ACC112 (cell line): ENCODE results near the gene FAM110C.
"Not testable (repeated sequence)": the region's sequence is repeated elsewhere in the genome, so short reads cannot be mapped to it uniquely, and the experiment has no call there.

Experiments
- H2AFZ ChIP-seq: fragments of 200-600 bp; sonication (generic); one replicate; pipeline ENCODE4 v1.6.0; 2017; ENCODE audit warnings: antibody characterized with exemption, low read length; ENCODE audit not compliant: unreplicated experiment
- H3K27ac ChIP-seq: fragments of 200-600 bp; sonication (generic); 2 replicates; pipeline ENCODE4 v1.5.1; 2014; ENCODE audit warnings: low read depth, mild to moderate bottlenecking, antibody characterized with exemption, low read length, moderate library complexity
- H3K27me3 ChIP-seq: fragments of 200-600 bp; sonication (generic); 2 replicates; pipeline ENCODE4 v1.6.1; 2014; ENCODE audit warnings: mild to moderate bottlenecking, antibody characterized with exemption, low read length, moderate library complexity, mixed read lengths; ENCODE audit not compliant: insufficient read depth
- H3K36me3 ChIP-seq: fragments of 200-600 bp; sonication (generic); 2 replicates; pipeline ENCODE4 v1.6.1; 2016; ENCODE audit warnings: mild to moderate bottlenecking, antibody characterized with exemption, low read length, moderate library complexity, mixed read lengths; ENCODE audit not compliant: insufficient read depth
- H3K4me1 ChIP-seq: fragments of 200-600 bp; sonication (generic); one replicate; pipeline ENCODE4 v1.6.1; 2016; ENCODE audit warnings: low read length, mixed read lengths; ENCODE audit not compliant: insufficient read depth, unreplicated experiment, control insufficient read depth
- H3K4me3 ChIP-seq: fragments of 200-600 bp; sonication (generic); 2 replicates; pipeline ENCODE4 v1.5.1; 2014; ENCODE audit warnings: mild to moderate bottlenecking, low read depth, low read length
- H3K79me2 ChIP-seq: fragments of 200-600 bp; sonication (generic); one replicate; pipeline ENCODE4 v1.6.0; 2016; ENCODE audit warnings: low read length; ENCODE audit not compliant: control insufficient read depth, unreplicated experiment, insufficient read depth

FAM110C gene

GRCh38 chr2:24591-24990 is 21.7 kb downstream of the FAM110C start:
- H3K36me3 ChIP-seq, H2AFZ ChIP-seq, H3K4me1 ChIP-seq, H3K27ac ChIP-seq, H3K4me3 ChIP-seq, H3K79me2 ChIP-seq, H3K27me3 ChIP-seq: not testable (repeated sequence)

GRCh38 chr2:24107-24506 is 22.2 kb downstream of the FAM110C start:
- Histone ChIP-seq H2AFZ (no peak overlapping the region), H3K27me3 (0 out of 2 replicates have a peak, but pooled peaks cover 3% of the 10 kb centered on the region), H3K4me1 (no peaks in the 10 kb centered on the region), H3K4me3 (no peak overlapping the region), H3K79me2 (no peaks in the 10 kb centered on the region), H3K36me3 (no peaks in the 10 kb centered on the region), H3K27ac (no peak overlapping the region)

GRCh38 chr2:23283-23682 is 23.0 kb downstream of the FAM110C start:
- no peak overlapping the region for H3K27ac ChIP-seq

GRCh38 chr2:22244-22643 is 24.1 kb downstream of the FAM110C start:
- not testable (repeated sequence) for H3K79me2 ChIP-seq, H3K36me3 ChIP-seq, H3K27me3 ChIP-seq, H3K27ac ChIP-seq, H2AFZ ChIP-seq, H3K4me1 ChIP-seq, H3K4me3 ChIP-seq

More at GRCh38 chr2:23283-23682, 23.0 kb downstream of the FAM110C start:
- no peaks in the 10 kb centered on the region for H3K36me3 ChIP-seq
- no peak overlapping the region for H2AFZ ChIP-seq
- 0 out of 2 replicates have a peak, but pooled peaks cover 3% of the 10 kb centered on the region for H3K27me3 ChIP-seq
- no peaks in the 10 kb centered on the region for H3K79me2 ChIP-seq
- H3K4me1 ChIP-seq = no peaks in the 10 kb centered on the region
- no peak overlapping the region for H3K4me3 ChIP-seq

- H3K4me1 ChIP-seq, H3K36me3 ChIP-seq, H2AFZ ChIP-seq, H3K79me2 ChIP-seq, H3K27me3 ChIP-seq, H3K27ac ChIP-seq, H3K4me3 ChIP-seq: not testable (repeated sequence)
Observed at GRCh38 chr2:20259-20658, 26.0 kb downstream of the FAM110C start.

GRCh38 chr2:19505-19904 is 26.8 kb downstream of the FAM110C start:
- Histone ChIP-seq H2AFZ (no peak overlapping the region), H3K79me2 (no peaks in the 10 kb centered on the region), H3K27me3 (peaks cover 7% of the 10 kb centered on the region; the same call in 1 of the 2 replicates), H3K27ac (no peak overlapping the region), H3K4me3 (no peak overlapping the region), H3K4me1 (no peaks in the 10 kb centered on the region), H3K36me3 (no peaks in the 10 kb centered on the region)

GRCh38 chr2:18402-19271 is 27.7 kb downstream of the FAM110C start:
- H3K79me2 ChIP-seq = no peaks in the 10 kb centered on the region
- H3K4me1 ChIP-seq = no peaks in the 10 kb centered on the region
- H3K36me3 ChIP-seq = no peaks in the 10 kb centered on the region
- no peak overlapping the region for H3K4me3 ChIP-seq
- H3K27me3 ChIP-seq = peaks cover 7% of the 10 kb centered on the region; the same call in 1 of the 2 replicates
- H2AFZ ChIP-seq = no peak overlapping the region
- H3K27ac ChIP-seq = no peak overlapping the region

- H2AFZ ChIP-seq, H3K27me3 ChIP-seq, H3K4me3 ChIP-seq, H3K4me1 ChIP-seq, H3K36me3 ChIP-seq, H3K79me2 ChIP-seq, H3K27ac ChIP-seq: not testable (repeated sequence)
Observed at GRCh38 chr2:15916-16315, 30.4 kb downstream of the FAM110C start.

- no peak overlapping the region for H2AFZ ChIP-seq
- H3K27ac ChIP-seq = no peak overlapping the region
- peaks cover 4% of the 10 kb centered on the region; the same call in 1 of the 2 replicates for H3K27me3 ChIP-seq
- no peaks in the 10 kb centered on the region for H3K79me2 ChIP-seq
- no peaks in the 10 kb centered on the region for H3K36me3 ChIP-seq
- no peak overlapping the region for H3K4me3 ChIP-seq
- H3K4me1 ChIP-seq = no peaks in the 10 kb centered on the region
Observed at GRCh38 chr2:11248-11941, 34.9 kb downstream of the FAM110C start.

GRCh38 chr2:10222-10875 is 36.0 kb downstream of the FAM110C start:
- Histone ChIP-seq H3K79me2 (no peaks in the 10 kb centered on the region), H3K4me3 (no peak overlapping the region), H3K4me1 (no peaks in the 10 kb centered on the region), H2AFZ (no peak overlapping the region), H3K27ac (no peak overlapping the region), H3K27me3 (0 out of 2 replicates have a peak, but pooled peaks cover 4% of the 10 kb centered on the region), H3K36me3 (no peaks in the 10 kb centered on the region)
